GM12878 (cell line): ENCODE data around the gene CEP128. TPM values are rescaled to one million over a fixed set of nuclear protein-coding genes. Genes with fewer than 3 reads are reported as not detected.

ENCODE experiments used
- ATAC-seq: fragments of 200-7000 bp; cut with Tn5 transposase; 3 replicates; pipeline ENCODE4 v1.9.1; 2020; ENCODE audit warnings: mild to moderate bottlenecking, moderate library complexity
- BruUV-seq: library from RNA; stranded (reverse); fragments of 400-500 nt; replicated peaks from 2 replicates; lab custom pipeline; 2021; lab: Mats Ljungman, UMichigan
- CTCF ChIA-PET: fragments of 300-600 bp; sonication (Branson Sonifier 250); formaldehyde crosslinking; extraction: SDS; loops from one replicate; lab custom pipeline; 2021; ENCODE audit warnings: inconsistent platforms; lab: Yijun Ruan, JAX
- POLR2A ChIA-PET: fragments of 350-600 bp; formaldehyde crosslinking; extraction: SDS; loops from one replicate; lab custom pipeline; 2021; ENCODE audit warnings: inconsistent platforms; lab: Charles Lee
- RAD21 ChIA-PET: fragments of 300-600 bp; sonication (Branson Sonifier 250); formaldehyde crosslinking; loops from one replicate; lab custom pipeline; 2023; ENCODE audit warnings: antibody characterized with exemption; ENCODE audit not compliant: unreplicated experiment; lab: Charles Lee
- SMC1A ChIA-PET: fragments of 300-600 bp; sonication (Branson Sonifier 250); formaldehyde crosslinking; loops from one replicate; lab custom pipeline; 2023; ENCODE audit not compliant: unreplicated experiment, uncharacterized antibody; lab: Charles Lee
- DNase-seq: peaks from one replicate; pipeline ENCODE4 v3.0.0-alpha.2; 2011; ENCODE audit warnings: low read depth, low spot score
- FAIRE-seq: peaks from 3 replicates; lab custom pipeline; 2011; peaks lifted over from hg19 to GRCh38; lab: Jason Lieb, UNC
- H2AFZ ChIP-seq: 2 replicates; pipeline ENCODE4 v1.6.0; 2011; ENCODE audit warnings: low read depth, low read length, control low read depth; ENCODE audit not compliant: control insufficient read depth
- H3K27ac ChIP-seq: 2 replicates; pipeline ENCODE4 v1.5.1; 2011; ENCODE audit warnings: control low read depth; ENCODE audit not compliant: control insufficient read depth, insufficient read depth
- H3K27me3 ChIP-seq, 2 experiments: replicated peaks in 1 of 2; 2 replicates each; pipeline versions ENCODE4 v1.6.0 to v1.6.1; 2011; ENCODE audit warnings: low read length in 1 of 2; ENCODE audit not compliant: control insufficient read depth in 2 of 2, insufficient read depth in 2 of 2
- H3K36me3 ChIP-seq, 2 experiments: 2 replicates each; pipeline ENCODE4 v1.5.1; 2011; ENCODE audit warnings: low read length in 1 of 2; ENCODE audit not compliant: control insufficient read depth in 2 of 2, insufficient read depth in 2 of 2
- H3K4me1 ChIP-seq: 2 replicates; pipeline ENCODE4 v1.6.1; 2011; ENCODE audit warnings: mild to moderate bottlenecking, low read length, moderate library complexity, mixed read lengths; ENCODE audit not compliant: control insufficient read depth, insufficient read depth
- H3K4me2 ChIP-seq: 2 replicates; pipeline ENCODE4 v1.6.0; 2011; ENCODE audit warnings: control low read depth; ENCODE audit not compliant: control insufficient read depth, insufficient read depth
- H3K4me3 ChIP-seq: fragments of 200-600 bp; sonication (generic); 2 replicates; pipeline ENCODE4 v1.5.1; 2016
- H3K79me2 ChIP-seq: 2 replicates; pipeline ENCODE4 v1.6.0; 2011; ENCODE audit warnings: low read length; ENCODE audit not compliant: control insufficient read depth, insufficient read depth
- H3K9ac ChIP-seq: 2 replicates; pipeline ENCODE4 v1.8.0; 2011; ENCODE audit warnings: low read length, control low read depth, mixed read lengths; ENCODE audit not compliant: control insufficient read depth, insufficient read depth
- H3K9me3 ChIP-seq: replicated peaks from 3 replicates; pipeline ENCODE4 v1.5.1; 2011; ENCODE audit warnings: mild to moderate bottlenecking, low read length; ENCODE audit not compliant: control insufficient read depth, insufficient read depth
- H4K20me1 ChIP-seq: 2 replicates; pipeline ENCODE4 v1.6.0; 2011; ENCODE audit not compliant: control insufficient read depth, insufficient read depth
- CBX3 ChIP-seq: fragments of 200-600 bp; sonication (generic); IDR thresholded peaks from 2 replicates; pipeline ENCODE4 v1.6.1; 2016; ENCODE audit warnings: low read depth, borderline replicate concordance
- E2F4 ChIP-seq: IDR thresholded peaks from 2 replicates; pipeline ENCODE4 v1.6.1; 2012; ENCODE audit warnings: low read depth, low read length, improper control_type of control experiment
- GATAD2B ChIP-seq: fragments of 450-650 bp; conservative IDR thresholded peaks from 2 replicates; pipeline ENCODE4 v1.6.1; 2017; ENCODE audit warnings: low read depth, mild to moderate bottlenecking, moderate library complexity
- HDAC2 ChIP-seq: fragments of 200-600 bp; sonication (generic); IDR thresholded peaks from 2 replicates; pipeline ENCODE4 v1.6.1; 2017
- KLF5 ChIP-seq: fragments of 450-650 bp; IDR thresholded peaks from 2 replicates; pipeline ENCODE4 v1.6.1; 2014; ENCODE audit warnings: mild to moderate bottlenecking; ENCODE audit not compliant: partially characterized antibody
- NR2C1 ChIP-seq: fragments of 450-650 bp; IDR thresholded peaks from 2 replicates; pipeline ENCODE4 v1.6.1; 2017; ENCODE audit warnings: antibody characterized with exemption, mild to moderate bottlenecking, moderate library complexity
- NR2C2 ChIP-seq: IDR thresholded peaks from 2 replicates; pipeline ENCODE4 v1.6.1; 2011; ENCODE audit warnings: borderline replicate concordance, low read depth; ENCODE audit not compliant: control insufficient read depth, insufficient read length
- SMAD1 ChIP-seq: fragments of 450-650 bp; IDR thresholded peaks from 2 replicates; pipeline ENCODE4 v1.6.1; 2018; ENCODE audit warnings: mild to moderate bottlenecking, low read depth; ENCODE audit not compliant: partially characterized antibody
- SP1 ChIP-seq: IDR thresholded peaks from one replicate; pipeline ENCODE4 v1.6.1; 2011; ENCODE audit warnings: low read depth, low read length
- WGBS: methylation state at CpG from one replicate; pipeline ENCODE4 v1.1.6; 2016; ENCODE audit warnings: low lambda C conversion rate; ENCODE audit not compliant: insufficient replicate concordance, insufficient coverage; ENCODE audit errors: missing lambda C conversion rate; 5-methylcytosine and 5-hydroxymethylcytosine counted together
- in situ Hi-C: fragments of 300-500 bp; cut with MboI; formaldehyde crosslinking; loops from 9 replicates; pipeline ENCODE4 v1.14.3; 2018; ENCODE audit warnings: mixed read lengths
- intact Hi-C: fragments of 100-400 bp; cut with micrococcal nuclease; formaldehyde crosslinking; loops from one replicate; pipeline ENCODE4 v1.14.2; 2022; ENCODE audit not compliant: unreplicated experiment
- polyA plus RNA-seq, 11 experiments: library from polyadenylated mRNA; depleted of rRNA in 4 of 11; unstranded in 6 of 11; stranded (reverse) in 5 of 11; fragments of >200 nt; fragmentation: Nextera tagmentation in 4 of 11; fragmentation: Illumina TruSeq in 1 of 11; extraction: Ambion mirVana in 4 of 11; extraction: Trizol in 1 of 11; gene quantifications; 1 replicate in 1 of 11; 2 replicates in 10 of 11; pipeline versions ENCODE4 v1.2.1 to v1.2.3, GENCODE V29; 2011 to 2016; ENCODE audit warnings: inconsistent platforms in 2 of 11, missing spikeins in 2 of 11, low read depth in 1 of 11
- total RNA-seq, 4 experiments: library from RNA; depleted of rRNA in 3 of 4; stranded (reverse); fragments of >200 nt in 3 of 4; fragmentation: Illumina TruSeq in 1 of 4; extraction: Trizol in 1 of 4; gene quantifications; 2 replicates each; pipeline versions ENCODE4 v1.2.1 to v1.2.3, GENCODE V29; 2013 to 2021
- TF ChIP-seq, protein P1 (sequence below): fragments of 450-650 bp; IDR thresholded peaks from 2 replicates; pipeline ENCODE4 v1.6.1; 2017; ENCODE audit warnings: borderline replicate concordance
- TF ChIP-seq, protein P2 (sequence below): fragments of 450-650 bp; formaldehyde crosslinking; IDR thresholded peaks from 2 replicates; pipeline ENCODE4 v1.5.0; 2022; ENCODE audit warnings: mild to moderate bottlenecking, missing genetic modification characterization
- TF ChIP-seq, protein P3 (sequence below): IDR thresholded peaks from 2 replicates; pipeline ENCODE4 v1.6.1; 2011; ENCODE audit warnings: borderline replicate concordance, low read depth, mild to moderate bottlenecking, moderate library complexity, low read length; ENCODE audit not compliant: insufficient read depth, poor library complexity, severe bottlenecking

CEP128 gene
- total and polyA plus RNA-seq, 10 of the 15 experiments (the other 5 are each of a cell fraction or from before 2014, with no cell fraction given): 1.1 to 6.7 (median 3.4) TPM

DNA sequence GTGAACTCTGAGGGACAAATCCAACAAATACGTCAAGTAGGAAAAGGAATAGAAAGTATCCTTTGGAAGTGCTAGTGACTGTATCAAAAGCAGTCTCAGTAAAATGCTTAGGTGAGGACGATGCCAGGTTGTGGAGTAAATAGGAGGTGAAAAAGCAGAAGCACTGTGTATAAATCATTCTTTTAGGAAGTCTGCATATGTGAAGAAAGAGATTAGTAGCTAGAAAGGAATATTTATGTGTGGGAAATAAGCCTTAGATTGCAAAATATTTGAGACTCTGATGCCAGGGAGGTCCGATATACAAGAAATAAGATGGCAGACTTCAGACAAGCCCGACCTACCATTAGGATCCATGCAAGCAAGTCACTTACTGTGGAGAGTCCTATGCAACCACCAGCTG lies 7.9 kb downstream of the CEP128 start:
- peaks cover 29% of the 10 kb centered on the region for H3K4me1 ChIP-seq
- no peak overlapping the region for H3K4me3 ChIP-seq
- BruUV-seq: no TSS peak
- WGBS: 73% methylated on average over 4 of the region's 4 CpGs
- H3K27me3 ChIP-seq: no peaks in the 10 kb centered on the region
- no peak overlapping the region for H3K27ac ChIP-seq
- no peaks in the 10 kb centered on the region for H3K36me3 ChIP-seq
- H2AFZ ChIP-seq: no peak overlapping the region
- ChIA-PET CTCF (interaction anchor here (1.0 to 1.9 kb wide), 3 partner anchors 22 to 520 kb away, joined by 4 to 7 read pairs (median 5); partner anchors contain the start of gene TSHR), POLR2A (no interaction called here), RAD21 (no interaction called here), SMC1A (interaction anchor here (1.2 kb wide), 1 partner anchor 12 kb away, joined by 3 read pairs; no protein-coding TSS in a partner anchor)
- FAIRE-seq (no peak), ATAC-seq (no peak), DNase-seq (no peak)
- no peaks in the 10 kb centered on the region for H3K79me2 ChIP-seq
- no peaks in the 10 kb centered on the region for H4K20me1 ChIP-seq
- H3K9ac ChIP-seq: no peak overlapping the region
- no peak for TF ChIP-seq GATAD2B
- TF ChIP-seq, protein P1, sequence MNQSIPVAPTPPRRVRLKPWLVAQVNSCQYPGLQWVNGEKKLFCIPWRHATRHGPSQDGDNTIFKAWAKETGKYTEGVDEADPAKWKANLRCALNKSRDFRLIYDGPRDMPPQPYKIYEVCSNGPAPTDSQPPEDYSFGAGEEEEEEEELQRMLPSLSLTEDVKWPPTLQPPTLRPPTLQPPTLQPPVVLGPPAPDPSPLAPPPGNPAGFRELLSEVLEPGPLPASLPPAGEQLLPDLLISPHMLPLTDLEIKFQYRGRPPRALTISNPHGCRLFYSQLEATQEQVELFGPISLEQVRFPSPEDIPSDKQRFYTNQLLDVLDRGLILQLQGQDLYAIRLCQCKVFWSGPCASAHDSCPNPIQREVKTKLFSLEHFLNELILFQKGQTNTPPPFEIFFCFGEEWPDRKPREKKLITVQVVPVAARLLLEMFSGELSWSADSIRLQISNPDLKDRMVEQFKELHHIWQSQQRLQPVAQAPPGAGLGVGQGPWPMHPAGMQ: no peak
- no peak for TF ChIP-seq NR2C1
- TF ChIP-seq, protein P2, sequence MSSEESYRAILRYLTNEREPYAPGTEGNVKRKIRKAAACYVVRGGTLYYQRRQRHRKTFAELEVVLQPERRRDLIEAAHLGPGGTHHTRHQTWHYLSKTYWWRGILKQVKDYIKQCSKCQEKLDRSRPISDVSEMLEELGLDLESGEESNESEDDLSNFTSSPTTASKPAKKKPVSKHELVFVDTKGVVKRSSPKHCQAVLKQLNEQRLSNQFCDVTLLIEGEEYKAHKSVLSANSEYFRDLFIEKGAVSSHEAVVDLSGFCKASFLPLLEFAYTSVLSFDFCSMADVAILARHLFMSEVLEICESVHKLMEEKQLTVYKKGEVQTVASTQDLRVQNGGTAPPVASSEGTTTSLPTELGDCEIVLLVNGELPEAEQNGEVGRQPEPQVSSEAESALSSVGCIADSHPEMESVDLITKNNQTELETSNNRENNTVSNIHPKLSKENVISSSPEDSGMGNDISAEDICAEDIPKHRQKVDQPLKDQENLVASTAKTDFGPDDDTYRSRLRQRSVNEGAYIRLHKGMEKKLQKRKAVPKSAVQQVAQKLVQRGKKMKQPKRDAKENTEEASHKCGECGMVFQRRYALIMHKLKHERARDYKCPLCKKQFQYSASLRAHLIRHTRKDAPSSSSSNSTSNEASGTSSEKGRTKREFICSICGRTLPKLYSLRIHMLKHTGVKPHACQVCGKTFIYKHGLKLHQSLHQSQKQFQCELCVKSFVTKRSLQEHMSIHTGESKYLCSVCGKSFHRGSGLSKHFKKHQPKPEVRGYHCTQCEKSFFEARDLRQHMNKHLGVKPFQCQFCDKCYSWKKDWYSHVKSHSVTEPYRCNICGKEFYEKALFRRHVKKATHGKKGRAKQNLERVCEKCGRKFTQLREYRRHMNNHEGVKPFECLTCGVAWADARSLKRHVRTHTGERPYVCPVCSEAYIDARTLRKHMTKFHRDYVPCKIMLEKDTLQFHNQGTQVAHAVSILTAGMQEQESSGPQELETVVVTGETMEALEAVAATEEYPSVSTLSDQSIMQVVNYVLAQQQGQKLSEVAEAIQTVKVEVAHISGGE (CRISPR knock-in tag): no peak
- no peak for TF ChIP-seq CBX3
- no peak for TF ChIP-seq KLF5
- TF ChIP-seq E2F4: no peak
- no peak for TF ChIP-seq SMAD1
- TF ChIP-seq, protein P3, sequence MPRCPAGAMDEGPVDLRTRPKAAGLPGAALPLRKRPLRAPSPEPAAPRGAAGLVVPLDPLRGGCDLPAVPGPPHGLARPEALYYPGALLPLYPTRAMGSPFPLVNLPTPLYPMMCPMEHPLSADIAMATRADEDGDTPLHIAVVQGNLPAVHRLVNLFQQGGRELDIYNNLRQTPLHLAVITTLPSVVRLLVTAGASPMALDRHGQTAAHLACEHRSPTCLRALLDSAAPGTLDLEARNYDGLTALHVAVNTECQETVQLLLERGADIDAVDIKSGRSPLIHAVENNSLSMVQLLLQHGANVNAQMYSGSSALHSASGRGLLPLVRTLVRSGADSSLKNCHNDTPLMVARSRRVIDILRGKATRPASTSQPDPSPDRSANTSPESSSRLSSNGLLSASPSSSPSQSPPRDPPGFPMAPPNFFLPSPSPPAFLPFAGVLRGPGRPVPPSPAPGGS: no peak
- TF ChIP-seq NR2C2: no peak
- no peak for TF ChIP-seq HDAC2
- no peak for TF ChIP-seq SP1
- peaks cover 5% of the 10 kb centered on the region; the same call in 2 of the 3 replicates for H3K9me3 ChIP-seq
- intact Hi-C loops: no loop called here
- in situ Hi-C loops: no loop called here
- no peak overlapping the region for H3K4me2 ChIP-seq
